Measurements from ENCODE around the gene FZD1.

DNA sequence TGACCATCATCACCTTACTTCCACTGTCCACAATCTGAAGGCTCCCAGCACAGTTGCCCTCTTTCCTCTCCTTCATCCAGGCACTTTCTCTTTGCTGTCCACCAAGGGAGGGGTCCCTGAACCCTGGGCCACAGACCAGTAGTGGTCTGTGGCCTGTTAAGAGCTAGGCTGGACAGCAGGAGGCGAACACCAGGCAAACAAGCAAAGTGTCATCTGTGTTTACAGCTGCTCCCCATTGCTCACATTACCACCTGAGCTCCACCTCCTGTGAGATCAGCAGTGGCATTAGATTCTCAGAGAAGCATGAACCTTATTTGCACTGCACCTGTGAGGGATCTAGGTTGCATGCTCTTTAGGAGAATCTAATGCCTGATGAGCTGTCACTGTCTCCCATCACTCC is 27.7 kb downstream of the FZD1 start:
- TF ChIP-seq EZH2phosphoT487 (conservative IDR thresholded peaks at IDR 0.05; ENCODE audit: low read length), result no peak
- TF ChIP-seq, protein P1, sequence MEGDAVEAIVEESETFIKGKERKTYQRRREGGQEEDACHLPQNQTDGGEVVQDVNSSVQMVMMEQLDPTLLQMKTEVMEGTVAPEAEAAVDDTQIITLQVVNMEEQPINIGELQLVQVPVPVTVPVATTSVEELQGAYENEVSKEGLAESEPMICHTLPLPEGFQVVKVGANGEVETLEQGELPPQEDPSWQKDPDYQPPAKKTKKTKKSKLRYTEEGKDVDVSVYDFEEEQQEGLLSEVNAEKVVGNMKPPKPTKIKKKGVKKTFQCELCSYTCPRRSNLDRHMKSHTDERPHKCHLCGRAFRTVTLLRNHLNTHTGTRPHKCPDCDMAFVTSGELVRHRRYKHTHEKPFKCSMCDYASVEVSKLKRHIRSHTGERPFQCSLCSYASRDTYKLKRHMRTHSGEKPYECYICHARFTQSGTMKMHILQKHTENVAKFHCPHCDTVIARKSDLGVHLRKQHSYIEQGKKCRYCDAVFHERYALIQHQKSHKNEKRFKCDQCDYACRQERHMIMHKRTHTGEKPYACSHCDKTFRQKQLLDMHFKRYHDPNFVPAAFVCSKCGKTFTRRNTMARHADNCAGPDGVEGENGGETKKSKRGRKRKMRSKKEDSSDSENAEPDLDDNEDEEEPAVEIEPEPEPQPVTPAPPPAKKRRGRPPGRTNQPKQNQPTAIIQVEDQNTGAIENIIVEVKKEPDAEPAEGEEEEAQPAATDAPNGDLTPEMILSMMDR (IDR thresholded peaks at IDR 0.05; ENCODE audit: insufficient read depth, low read length, poor library complexity, severe bottlenecking), result no peak

All from SU-DHL-6 (cell line).